Ectodermal cell (in vitro differentiated cells): ENCODE measurements around the gene UGT1A1. TPM values are rescaled to one million over a fixed set of nuclear protein-coding genes. Genes with fewer than 3 reads are reported as not detected.
"Not testable (repeated sequence)": the region's sequence is repeated elsewhere in the genome, so short reads cannot be mapped to it uniquely, and the experiment has no call there.

Experiments used
- H3K27ac ChIP-seq: 2 replicates; pipeline ENCODE4 v1.7.0; 2013; ENCODE audit warnings: mild to moderate bottlenecking, low read depth, low read length; ENCODE audit not compliant: insufficient read depth, poor library complexity, severe bottlenecking
- H3K27me3 ChIP-seq: 2 replicates; pipeline ENCODE4 v1.7.0; 2013; ENCODE audit warnings: mild to moderate bottlenecking, low read length; ENCODE audit not compliant: insufficient read depth, control insufficient read depth, poor library complexity, severe bottlenecking
- H3K36me3 ChIP-seq: one replicate; pipeline ENCODE4 v1.7.0; 2013; ENCODE audit warnings: low read length; ENCODE audit not compliant: control insufficient read depth, insufficient read depth
- H3K4me1 ChIP-seq: one replicate; pipeline ENCODE4 v1.7.0; 2013; ENCODE audit warnings: low read length; ENCODE audit not compliant: control insufficient read depth, insufficient read depth
- H3K4me3 ChIP-seq: 2 replicates; pipeline ENCODE4 v1.7.0; 2013; ENCODE audit warnings: low read depth, low read length, control low read depth; ENCODE audit not compliant: insufficient read depth
- H3K9me3 ChIP-seq: 2 replicates; pipeline ENCODE4 v1.7.0; 2013; ENCODE audit warnings: mild to moderate bottlenecking, low read length, moderate library complexity; ENCODE audit not compliant: control insufficient read depth
- WGBS, 2 experiments: methylation state at CpG; one replicate each; pipeline ENCODE4 v1.1.7; 2013; ENCODE audit warnings: missing lambda C conversion rate in 2 of 2; 5-methylcytosine and 5-hydroxymethylcytosine counted together
- polyA plus RNA-seq, 4 experiments: library from polyadenylated mRNA; stranded (reverse); fragments of 50-300 nt; gene quantifications; one replicate each; pipeline ENCODE4 v1.2.3, GENCODE V29; 2013

Gene UGT1A1
- not detected for polyA plus RNA-seq (2013, experiment 1 of 4)
- polyA plus RNA-seq (2013, experiment 2 of 4) = not detected
- polyA plus RNA-seq (2013, experiment 3 of 4) = not detected
- polyA plus RNA-seq (2013, experiment 4 of 4) = not detected

GRCh38 chr2:233760043-233760442 is at the start of gene UGT1A1:
UGT1A1 (plus strand) TSS chr2:233760270; CDS start chr2:233760288, 18 bp downstream.
- Histone ChIP-seq H3K27me3 (no peaks in the 10 kb centered on the region), H3K9me3 (no peaks in the 10 kb centered on the region), H3K36me3 (no peaks in the 10 kb centered on the region), H3K4me3 (no peak within 1 kb of the TSS), H3K27ac (no peak within 1 kb of the TSS), H3K4me1 (no peaks in the 10 kb centered on the region)
- WGBS, 2 experiments = 95 to 97% methylated on average over 4 to 6 of the region's 6 CpGs

- H3K9me3 ChIP-seq = no peaks in the 10 kb centered on the region
- no peaks in the 10 kb centered on the region for H3K4me1 ChIP-seq
- no peaks in the 10 kb centered on the region for H3K27me3 ChIP-seq
- no peak overlapping the region for H3K27ac ChIP-seq
- 51 to 52% methylated on average over 11 of the region's 11 CpGs for WGBS, 2 experiments
- H3K4me3 ChIP-seq = no peak overlapping the region
- H3K36me3 ChIP-seq = no peaks in the 10 kb centered on the region
Observed at GRCh38 chr2:233711312-233712008, 48.6 kb upstream of the UGT1A1 start.

GRCh38 chr2:233712611-233713261 is 47.3 kb upstream of the UGT1A1 start, which contains the start of gene UGT1A5:
UGT1A5 (plus strand) TSS chr2:233712907; CDS start chr2:233712992, 85 bp downstream.
- Histone ChIP-seq H3K27ac (no peak within 1 kb of the TSS), H3K9me3 (no peaks in the 10 kb centered on the region), H3K36me3 (no peaks in the 10 kb centered on the region), H3K27me3 (no peaks in the 10 kb centered on the region), H3K4me1 (no peaks in the 10 kb centered on the region), H3K4me3 (no peak within 1 kb of the TSS)
- 94% methylated on average over 14 of the region's 14 CpGs for WGBS, 2 experiments

- 92 to 96% methylated on average over 7 of the region's 7 CpGs for WGBS, 2 experiments
- no peaks in the 10 kb centered on the region for H3K36me3 ChIP-seq
Observed at GRCh38 chr2:233713262-233713615, 46.8 kb upstream of the UGT1A1 start.

GRCh38 chr2:233714121-233714520 is 45.9 kb upstream of the UGT1A1 start:
- Histone ChIP-seq H3K36me3 (no peaks in the 10 kb centered on the region), H3K9me3 (no peaks in the 10 kb centered on the region), H3K4me3 (no peak overlapping the region), H3K4me1 (no peaks in the 10 kb centered on the region), H3K27me3 (no peaks in the 10 kb centered on the region), H3K27ac (no peak overlapping the region)
- WGBS, 2 experiments = 91% methylated on average over 2 of the region's 2 CpGs

More at GRCh38 chr2:233713262-233713615, 46.8 kb upstream of the UGT1A1 start:
- Histone ChIP-seq H3K27ac (no peak overlapping the region), H3K9me3 (no peaks in the 10 kb centered on the region), H3K4me3 (no peak overlapping the region), H3K27me3 (no peaks in the 10 kb centered on the region), H3K4me1 (no peaks in the 10 kb centered on the region)

GRCh38 chr2:233718552-233718951 is 41.5 kb upstream of the UGT1A1 start, which contains the start of gene UGT1A4:
UGT1A4 (plus strand) TSS chr2:233718736; CDS start chr2:233718821, 85 bp downstream.
- Histone ChIP-seq H3K27ac (no peak within 1 kb of the TSS), H3K27me3 (no peaks in the 10 kb centered on the region), H3K4me3 (no peak within 1 kb of the TSS), H3K9me3 (no peaks in the 10 kb centered on the region), H3K36me3 (no peaks in the 10 kb centered on the region), H3K4me1 (no peaks in the 10 kb centered on the region)
- WGBS, 2 experiments = 92% methylated on average over 7 of the region's 7 CpGs

- no peak within 1 kb of the TSS for H3K4me3 ChIP-seq
- 92 to 94% methylated on average over 8 of the region's 8 CpGs for whole genome bisulfite sequencing, 2 experiments
- no peaks in the 10 kb centered on the region for H3K4me1 ChIP-seq
Observed at GRCh38 chr2:233728723-233729301, 31.3 kb upstream of the UGT1A1 start, which contains the start of gene UGT1A3. UGT1A3 (plus strand) TSS chr2:233729042; CDS start chr2:233729127, 85 bp downstream.

GRCh38 chr2:233736868-233737653 is 23.0 kb upstream of the UGT1A1 start:
- H3K9me3 ChIP-seq, H3K4me3 ChIP-seq, H3K27me3 ChIP-seq, H3K27ac ChIP-seq, H3K4me1 ChIP-seq, H3K36me3 ChIP-seq: not testable (repeated sequence)
- 90 to 94% methylated on average over 14 of the region's 14 CpGs for WGBS, 2 experiments

More at GRCh38 chr2:233728723-233729301, 31.3 kb upstream of the UGT1A1 start, which contains the start of gene UGT1A3:
- no peaks in the 10 kb centered on the region for H3K27me3 ChIP-seq
- no peaks in the 10 kb centered on the region for H3K9me3 ChIP-seq
- no peaks in the 10 kb centered on the region for H3K36me3 ChIP-seq
- H3K27ac ChIP-seq = no peak within 1 kb of the TSS

- 82 to 91% methylated on average over 2 of the region's 2 CpGs for whole genome bisulfite sequencing, 2 experiments
Observed at GRCh38 chr2:233740870-233741269, 19.2 kb upstream of the UGT1A1 start.

More at GRCh38 chr2:233740870-233741269, 19.2 kb upstream of the UGT1A1 start:
- no peaks in the 10 kb centered on the region for H3K9me3 ChIP-seq
- H3K27ac ChIP-seq = no peak overlapping the region
- H3K4me1 ChIP-seq = no peaks in the 10 kb centered on the region
- no peak overlapping the region for H3K4me3 ChIP-seq
- H3K27me3 ChIP-seq = no peaks in the 10 kb centered on the region
- H3K36me3 ChIP-seq = no peaks in the 10 kb centered on the region
